ENCODE data around the gene GALNT1.

Gene GALNT1

GRCh38 chr18:35728676-35729075, 147.1 kb downstream of the GALNT1 start:
- DNase-seq = no peak

- no peak for DNase-seq
These were observed 148.6 kb downstream of the GALNT1 start for GRCh38 chr18:35729991-35730668.

- DNase-seq = no peak
These were observed 149.3 kb downstream of the GALNT1 start for GRCh38 chr18:35730691-35731370.

- no peak for DNase-seq
These were observed 150.2 kb downstream of the GALNT1 start for GRCh38 chr18:35731701-35732100.

- DNase-seq = no peak
These were observed 150.6 kb downstream of the GALNT1 start for GRCh38 chr18:35732162-35732561.

- no peak for DNase-seq
These were observed 151.1 kb downstream of the GALNT1 start for GRCh38 chr18:35732636-35733035.

GRCh38 chr18:35733408-35733807, 151.9 kb downstream of the GALNT1 start:
- no peak for DNase-seq

- DNase-seq = no peak
These were observed 155.2 kb downstream of the GALNT1 start for GRCh38 chr18:35736696-35737095.

GRCh38 chr18:35739778-35740177, 158.2 kb downstream of the GALNT1 start:
- no peak for DNase-seq

- no peak for DNase-seq
These were observed 159.1 kb downstream of the GALNT1 start for GRCh38 chr18:35740656-35741055.

- no peak for DNase-seq
These were observed 162.4 kb downstream of the GALNT1 start for GRCh38 chr18:35743916-35744315.

- no peak for DNase-seq
These were observed 164.3 kb downstream of the GALNT1 start for GRCh38 chr18:35745814-35746213.

GRCh38 chr18:35746826-35747339, 165.3 kb downstream of the GALNT1 start:
- DNase-seq = no peak

- no peak for DNase-seq
These were observed 166.4 kb downstream of the GALNT1 start for GRCh38 chr18:35747894-35748472.

GRCh38 chr18:35749701-35750100, 168.2 kb downstream of the GALNT1 start:
- no peak for DNase-seq

- no peak for DNase-seq
These were observed 169.4 kb downstream of the GALNT1 start for GRCh38 chr18:35750929-35751328.

- DNase-seq = no peak
These were observed 171.9 kb downstream of the GALNT1 start for GRCh38 chr18:35753306-35753910.

GRCh38 chr18:35754464-35754863, 172.9 kb downstream of the GALNT1 start:
- DNase-seq = no peak

- DNase-seq = no peak
These were observed 173.8 kb downstream of the GALNT1 start for GRCh38 chr18:35755369-35755768.

GRCh38 chr18:35756506-35757117, 175.1 kb downstream of the GALNT1 start:
- DNase-seq = peak; percentile 4 to 5

All from NCI-H187 (cell line).